Smooth muscle cell (in vitro differentiated cells): Measurements from ENCODE around the gene EIF3L. TPM values are rescaled to one million over a fixed set of nuclear protein-coding genes. Genes with fewer than 3 reads are reported as not detected.
A peak's percentile ranks its signal among the peaks of the same experiment; 100 is the strongest.

Experiments used
- DNase-seq: peaks from one replicate; lab custom pipeline; 2025; ENCODE audit not compliant: unreplicated experiment; lab: John Stamatoyannopoulos, UW
- H2AFZ ChIP-seq: fragments of 200-600 bp; sonication (generic); 2 replicates; pipeline ENCODE4 v1.6.0; 2016; ENCODE audit warnings: antibody characterized with exemption, low read depth, mild to moderate bottlenecking
- H3F3A ChIP-seq: fragments of 200-600 bp; sonication (generic); 2 replicates; pipeline ENCODE4 v1.6.0; 2017; ENCODE audit warnings: antibody characterized with exemption, low read depth
- H3K27ac ChIP-seq: fragments of 200-600 bp; sonication (generic); 2 replicates; pipeline ENCODE4 v1.5.1; 2016; ENCODE audit warnings: low read depth, mild to moderate bottlenecking
- H3K27me3 ChIP-seq: fragments of 200-600 bp; sonication (generic); 2 replicates; pipeline ENCODE4 v1.6.1; 2016; ENCODE audit warnings: low read depth, mild to moderate bottlenecking
- H3K36me3 ChIP-seq: fragments of 200-600 bp; sonication (generic); 2 replicates; pipeline ENCODE4 v1.5.1; 2016; ENCODE audit warnings: low read depth
- H3K4me1 ChIP-seq: fragments of 200-600 bp; sonication (generic); 2 replicates; pipeline ENCODE4 v1.5.1; 2016; ENCODE audit warnings: low read depth
- H3K4me2 ChIP-seq: fragments of 200-600 bp; sonication (generic); 2 replicates; pipeline ENCODE4 v1.6.0; 2016; ENCODE audit warnings: mild to moderate bottlenecking
- H3K4me3 ChIP-seq: fragments of 200-600 bp; sonication (generic); 2 replicates; pipeline ENCODE4 v1.5.1; 2016; ENCODE audit warnings: mild to moderate bottlenecking
- H3K79me2 ChIP-seq: fragments of 200-600 bp; sonication (generic); 2 replicates; pipeline ENCODE4 v1.6.0; 2016; ENCODE audit warnings: low read depth, mild to moderate bottlenecking
- H3K9ac ChIP-seq: fragments of 200-600 bp; sonication (generic); 2 replicates; pipeline ENCODE4 v1.6.0; 2016; ENCODE audit warnings: low read depth
- H3K9me3 ChIP-seq: fragments of 200-600 bp; sonication (generic); replicated peaks from 2 replicates; pipeline ENCODE4 v1.5.1; 2016; ENCODE audit warnings: low read depth
- H4K20me1 ChIP-seq: fragments of 200-600 bp; sonication (generic); 2 replicates; pipeline ENCODE4 v1.6.0; 2016; ENCODE audit warnings: low read depth
- CTCF ChIP-seq: fragments of 200-600 bp; sonication (generic); IDR thresholded peaks from 2 replicates; pipeline ENCODE4 v1.5.1; 2017; ENCODE audit warnings: borderline replicate concordance, mild to moderate bottlenecking, antibody characterized with exemption; ENCODE audit not compliant: insufficient read depth, poor library complexity, severe bottlenecking
- WGBS: methylation state at CpG from one replicate; pipeline ENCODE4 v1.1.7; 2016; ENCODE audit warnings: low lambda C conversion rate; 5-methylcytosine and 5-hydroxymethylcytosine counted together
- polyA plus RNA-seq: library from polyadenylated mRNA; unstranded; fragments of >200 nt; fragmentation: Nextera tagmentation; extraction: Ambion mirVana; gene quantifications from 2 replicates; pipeline ENCODE4 v1.2.1, GENCODE V29; 2016
- total RNA-seq: library from RNA; depleted of rRNA; stranded (reverse); fragments of >200 nt; gene quantifications from 2 replicates; pipeline ENCODE4 v1.2.3, GENCODE V29; 2014

EIF3L gene
- total and polyA plus RNA-seq, 2 experiments from 2014 or later, result 182 to 274 TPM

DNA sequence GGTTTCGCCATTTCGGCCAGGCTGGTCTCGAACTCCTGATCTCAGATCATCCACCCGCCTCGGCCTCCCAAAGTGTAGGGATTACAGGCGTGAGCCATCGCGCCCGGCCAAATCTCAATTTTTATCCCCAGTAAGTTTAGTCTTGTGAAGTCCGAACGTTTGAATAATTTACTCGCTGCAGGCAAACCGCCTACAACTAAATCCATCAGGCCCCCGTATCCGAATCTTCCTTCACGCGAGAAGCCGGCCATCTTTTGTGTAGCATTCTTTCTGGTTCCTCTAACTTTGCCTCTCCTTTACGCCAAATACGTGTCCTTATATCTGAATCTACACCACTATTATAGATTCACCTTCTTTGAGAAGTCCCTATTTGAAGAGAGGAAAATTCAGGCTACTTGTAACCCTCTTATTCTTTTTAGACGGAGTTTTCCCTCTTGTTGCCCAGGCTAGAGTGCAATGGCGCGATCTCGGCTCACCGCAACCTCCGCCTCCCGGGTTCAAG, 581 bp upstream of the EIF3L start:
- no peak for TF ChIP-seq CTCF
- peaks cover 5% of the 10 kb centered on the region for H3K36me3 ChIP-seq
- H3K9ac ChIP-seq, result peak overlapping the region; percentile 85
- DNase-seq, result no peak
- peaks cover 44% of the 10 kb centered on the region for H3K79me2 ChIP-seq
- WGBS, result 27% methylated on average over 27 of the region's 27 CpGs
- H3K4me2 ChIP-seq, result peak overlapping the region; percentile 96
- peak overlapping the region; percentile 88 for H2AFZ ChIP-seq
- H3K27ac ChIP-seq, result peak overlapping the region; percentile 89
- H3K9me3 ChIP-seq, result no peaks in the 10 kb centered on the region
- peaks cover 12% of the 10 kb centered on the region for H4K20me1 ChIP-seq
- H3K27me3 ChIP-seq, result no peaks in the 10 kb centered on the region
- peak overlapping the region; percentile 71 for H3K4me3 ChIP-seq
- H3K4me1 ChIP-seq, result peaks cover 11% of the 10 kb centered on the region
- H3F3A ChIP-seq, result no peaks in the 10 kb centered on the region

DNA sequence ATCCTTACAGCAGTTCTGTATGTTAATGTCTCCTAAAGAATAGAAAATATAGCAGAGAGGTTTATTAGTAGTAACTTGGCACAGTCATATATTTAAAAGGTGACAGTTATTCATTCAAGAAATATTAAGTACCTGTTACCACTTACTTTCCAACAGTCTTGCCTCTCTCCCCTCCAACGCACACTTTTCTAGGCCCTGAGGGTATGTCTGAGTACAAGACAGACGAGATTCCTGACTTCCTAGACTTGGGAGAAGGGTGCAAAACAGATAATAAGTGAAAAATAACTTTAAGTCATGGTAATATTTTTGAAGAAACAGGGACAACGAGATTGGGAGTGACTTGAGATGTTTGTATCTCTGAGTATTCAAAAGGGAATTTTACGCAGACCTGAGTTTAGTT, 1.6 kb downstream of the EIF3L start:
- Histone ChIP-seq H2AFZ (no peak overlapping the region), H3K27me3 (no peaks in the 10 kb centered on the region), H4K20me1 (peaks cover 28% of the 10 kb centered on the region), H3K79me2 (peaks cover 52% of the 10 kb centered on the region), H3K27ac (no peak overlapping the region), H3F3A (no peaks in the 10 kb centered on the region), H3K36me3 (peaks cover 8% of the 10 kb centered on the region), H3K4me1 (peaks cover 11% of the 10 kb centered on the region), H3K4me3 (no peak overlapping the region), H3K9me3 (no peaks in the 10 kb centered on the region), H3K4me2 (peak overlapping the region; percentile 44), H3K9ac (no peak overlapping the region)
- TF ChIP-seq CTCF, result no peak
- DNase-seq, result no peak
- WGBS, result 88% methylated on average over 4 of the region's 4 CpGs

- H3K79me2 ChIP-seq, result peaks cover 52% of the 10 kb centered on the region
- H4K20me1 ChIP-seq, result peaks cover 31% of the 10 kb centered on the region
- H2AFZ ChIP-seq, result no peak overlapping the region
- H3K9ac ChIP-seq, result no peak overlapping the region
- DNase-seq, result no peak
- H3K4me3 ChIP-seq, result no peak overlapping the region
- no peaks in the 10 kb centered on the region for H3F3A ChIP-seq
- H3K36me3 ChIP-seq, result peaks cover 8% of the 10 kb centered on the region
- TF ChIP-seq CTCF, result no peak
- H3K27ac ChIP-seq, result no peak overlapping the region
- 95% methylated on average over 5 of the region's 5 CpGs for WGBS
- no peaks in the 10 kb centered on the region for H3K9me3 ChIP-seq
- H3K4me2 ChIP-seq, result no peak overlapping the region
- peaks cover 11% of the 10 kb centered on the region for H3K4me1 ChIP-seq
- H3K27me3 ChIP-seq, result no peaks in the 10 kb centered on the region
Measured at GRCh38 chr22:37852418-37852817, 3.2 kb downstream of the EIF3L start.

- Histone ChIP-seq H3K4me3 (no peak overlapping the region), H3K27me3 (no peaks in the 10 kb centered on the region), H4K20me1 (peaks cover 37% of the 10 kb centered on the region), H3K36me3 (peaks cover 8% of the 10 kb centered on the region), H2AFZ (no peak overlapping the region), H3F3A (no peaks in the 10 kb centered on the region), H3K79me2 (peaks cover 49% of the 10 kb centered on the region), H3K4me2 (no peak overlapping the region), H3K27ac (no peak overlapping the region), H3K9ac (no peak overlapping the region), H3K9me3 (no peaks in the 10 kb centered on the region), H3K4me1 (peaks cover 10% of the 10 kb centered on the region)
- WGBS, result 96% methylated on average over 2 of the region's 2 CpGs
- DNase-seq, result no peak
- no peak for TF ChIP-seq CTCF
Measured at GRCh38 chr22:37854946-37855345, 5.7 kb downstream of the EIF3L start.
